CD4-positive, alpha-beta T cell treated with Interleukin-15 for 1 hour (primary cell): ENCODE results near the gene SLC24A1.
A peak's percentile ranks its signal among the peaks of the same experiment; 100 is the strongest.

Experiments used
- DNase-seq: peaks from one replicate; pipeline ENCODE4 v3.0.0-alpha.2; 2020

SLC24A1 gene

DNA sequence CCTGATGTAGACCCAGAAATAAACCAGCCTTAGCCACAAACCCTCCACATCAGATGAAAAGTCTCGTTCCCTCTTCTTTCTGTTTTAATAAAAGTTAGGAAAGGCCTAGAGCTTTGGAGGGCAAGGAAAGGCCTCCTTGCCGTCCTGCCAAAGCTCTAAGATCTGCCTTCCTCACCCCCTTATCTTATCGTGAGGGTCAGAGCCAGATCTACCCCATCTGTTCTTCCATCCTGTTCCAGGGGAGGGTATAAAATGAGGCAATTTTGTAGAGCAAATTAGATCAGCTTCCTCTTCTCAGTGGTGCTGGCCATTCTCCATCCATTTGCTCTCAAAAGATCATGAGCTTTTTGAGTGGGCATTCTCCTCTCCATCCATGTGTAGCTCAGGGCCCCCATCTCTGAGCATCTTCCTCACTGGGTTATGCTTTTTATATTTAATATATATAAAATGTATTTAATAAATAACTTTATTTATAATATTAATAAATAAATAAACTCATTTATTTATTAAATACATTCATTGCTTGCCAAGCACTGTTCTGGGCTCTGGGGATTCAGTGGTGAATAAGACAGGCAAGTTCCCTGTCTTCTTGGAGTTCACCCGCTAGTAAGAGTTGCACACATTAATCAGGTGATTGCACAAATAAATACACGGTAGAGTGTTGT lies 2.0 kb upstream of the SLC24A1 start:
- DNase-seq: no peak

DNA sequence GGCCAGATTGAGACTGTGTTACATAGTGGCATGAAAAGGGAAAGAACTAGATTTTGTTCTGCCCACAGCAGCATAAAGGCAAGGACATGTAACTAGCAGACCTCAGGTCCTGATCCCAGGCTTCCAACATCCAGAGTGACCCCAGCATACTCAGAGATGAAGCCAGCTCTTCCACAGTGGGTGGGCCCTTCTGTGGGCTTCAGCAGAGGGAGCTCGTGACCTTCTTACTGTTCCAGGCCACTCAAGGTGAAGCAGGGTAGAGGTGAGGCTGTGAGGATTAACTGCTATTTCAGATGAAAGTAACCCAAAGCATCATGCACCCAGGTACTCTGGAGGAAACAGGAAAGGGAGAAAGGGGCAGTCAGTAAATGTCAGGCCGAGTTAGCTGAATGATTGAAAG lies 905 bp upstream of the SLC24A1 start:
- DNase-seq: no peak

DNA sequence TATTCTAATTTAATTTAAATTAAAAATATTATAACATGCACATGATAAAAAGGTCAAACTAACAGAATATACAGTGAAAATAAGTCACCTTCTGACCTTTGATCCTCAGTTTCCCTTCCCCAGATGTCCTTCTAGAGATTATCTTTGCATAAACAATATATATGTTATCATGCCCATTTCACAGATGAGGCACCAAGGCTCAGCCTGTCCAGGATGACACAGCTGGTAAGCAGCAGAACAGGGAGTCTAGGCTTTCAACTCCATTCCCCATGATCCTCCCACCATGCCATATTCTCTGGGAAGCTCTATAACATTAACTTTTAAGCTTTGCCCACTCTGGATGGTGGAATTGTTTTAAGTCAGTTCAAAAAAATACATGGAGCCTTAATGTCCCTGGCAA lies 1.4 kb downstream of the SLC24A1 start:
- no peak for DNase-seq

DNA sequence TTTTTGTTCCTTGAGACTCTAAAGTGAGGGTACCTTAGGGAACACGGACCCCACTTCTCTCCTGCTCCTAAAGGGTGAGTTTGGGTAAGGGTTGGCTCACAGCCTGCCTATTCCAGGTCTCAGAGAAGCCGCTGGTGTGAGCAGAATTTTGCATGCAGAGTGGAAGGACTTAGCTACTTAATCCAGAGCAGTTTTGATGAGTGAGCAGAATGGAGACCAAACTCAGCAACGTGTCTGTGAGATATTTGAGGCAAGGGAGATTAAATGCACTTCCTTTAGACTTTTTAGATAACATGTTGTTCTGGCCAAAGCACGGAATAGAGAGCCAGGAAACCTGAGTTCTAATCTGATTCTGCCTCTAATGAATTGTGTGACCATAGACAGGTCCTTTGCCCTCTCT lies 5.1 kb downstream of the SLC24A1 start:
- DNase-seq: no peak

GRCh38 chr15:65629548-65629947 lies 7.8 kb downstream of the SLC24A1 start:
- no peak for DNase-seq

- no peak for DNase-seq
Observed at GRCh38 chr15:65630760-65631159, 9.0 kb downstream of the SLC24A1 start.

- no peak for DNase-seq
Observed at GRCh38 chr15:65631503-65631902, 9.8 kb downstream of the SLC24A1 start.

- DNase-seq: no peak
Observed at GRCh38 chr15:65632780-65633375, 11.1 kb downstream of the SLC24A1 start.

GRCh38 chr15:65633752-65634151 lies 12.0 kb downstream of the SLC24A1 start:
- DNase-seq: no peak

- DNase-seq: no peak
Observed at GRCh38 chr15:65634356-65634755, 12.6 kb downstream of the SLC24A1 start.

GRCh38 chr15:65638109-65638508 lies 16.4 kb downstream of the SLC24A1 start:
- DNase-seq: no peak

- peak; percentile 35 for DNase-seq
Observed at GRCh38 chr15:65638681-65639089, 16.9 kb downstream of the SLC24A1 start.

- no peak for DNase-seq
Observed at GRCh38 chr15:65639509-65639908, 17.8 kb downstream of the SLC24A1 start.

- no peak for DNase-seq
Observed at GRCh38 chr15:65641768-65642475, 20.2 kb downstream of the SLC24A1 start.

DNA sequence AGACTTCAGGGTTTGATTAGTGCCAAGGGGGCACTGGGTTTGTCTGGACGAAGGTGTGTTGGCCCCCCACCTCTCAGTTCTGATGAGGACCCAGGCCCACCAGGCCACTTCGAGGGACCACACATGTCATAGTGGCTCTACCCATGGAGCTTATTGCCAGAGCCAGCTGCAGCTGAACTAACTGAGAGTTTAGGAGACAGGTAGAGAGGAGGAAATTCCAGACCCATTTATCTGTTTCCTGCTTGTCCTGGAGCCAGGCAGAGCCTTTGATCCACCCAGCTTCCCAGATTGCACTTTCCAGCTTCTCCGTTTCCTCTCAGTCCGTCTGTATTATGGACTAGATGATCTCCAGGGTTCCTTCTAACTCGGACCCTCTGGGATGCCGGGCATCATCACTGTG lies 20.9 kb downstream of the SLC24A1 start:
- no peak for DNase-seq

DNA sequence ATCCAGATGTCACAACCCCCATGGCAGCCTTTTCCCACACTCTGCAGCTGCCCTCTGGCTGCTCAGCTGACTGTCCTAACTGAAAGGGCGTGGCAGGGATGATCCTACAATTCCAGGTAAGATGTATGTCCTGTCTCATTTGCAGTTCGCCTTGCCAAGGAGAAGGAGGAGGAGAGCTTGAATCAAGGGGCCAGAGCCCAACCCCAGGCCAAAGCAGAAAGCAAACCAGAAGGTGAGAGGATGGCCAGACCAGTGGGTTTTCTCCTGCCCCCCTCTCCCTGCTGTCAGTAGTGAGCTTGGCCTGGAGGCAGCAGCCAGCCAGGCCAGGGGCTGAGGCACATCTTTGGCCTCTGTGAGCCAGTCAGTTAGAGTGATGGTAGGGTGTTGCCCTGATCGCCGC lies 22.5 kb downstream of the SLC24A1 start:
- DNase-seq: no peak

DNA sequence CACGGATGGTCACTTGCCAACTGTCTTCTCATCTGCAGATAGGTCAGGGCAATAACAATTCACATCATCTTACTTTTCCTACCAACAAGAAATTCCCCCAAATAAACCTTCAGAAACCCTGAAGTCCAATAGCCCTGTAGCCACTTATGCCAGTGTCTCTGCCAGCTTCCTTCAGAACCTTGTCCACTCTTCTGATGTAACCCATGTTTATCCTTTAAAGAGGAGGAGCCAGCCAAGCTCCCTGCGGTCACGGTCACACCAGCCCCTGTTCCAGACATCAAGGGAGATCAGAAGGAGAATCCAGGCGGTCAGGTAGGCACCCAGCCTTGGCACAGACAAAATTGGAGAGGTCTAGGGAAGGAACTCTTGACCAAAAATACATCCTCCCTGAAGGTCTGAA lies 23.7 kb downstream of the SLC24A1 start:
- DNase-seq: no peak

DNA sequence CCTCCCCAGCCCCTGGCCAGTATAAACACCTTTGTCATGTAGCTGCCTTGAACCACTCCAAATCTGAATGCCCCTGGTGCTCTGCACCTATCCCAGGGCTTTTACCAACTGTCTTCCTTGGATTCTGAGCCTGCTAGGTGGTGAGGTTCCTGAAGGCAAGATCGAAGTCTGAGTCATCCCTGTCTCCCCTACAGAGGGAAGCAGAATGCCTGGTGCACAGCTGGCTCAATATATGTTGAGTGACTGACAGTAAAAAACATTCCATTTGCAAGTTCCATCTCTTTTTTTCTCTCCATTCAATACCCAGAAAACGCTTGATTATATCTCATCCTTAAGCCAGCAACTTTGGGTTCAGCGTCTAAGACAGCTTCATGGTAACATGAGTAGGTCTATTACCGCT lies 24.7 kb downstream of the SLC24A1 start:
- no peak for DNase-seq

GRCh38 chr15:65650312-65651041 lies 28.7 kb downstream of the SLC24A1 start:
- DNase-seq: no peak

DNA sequence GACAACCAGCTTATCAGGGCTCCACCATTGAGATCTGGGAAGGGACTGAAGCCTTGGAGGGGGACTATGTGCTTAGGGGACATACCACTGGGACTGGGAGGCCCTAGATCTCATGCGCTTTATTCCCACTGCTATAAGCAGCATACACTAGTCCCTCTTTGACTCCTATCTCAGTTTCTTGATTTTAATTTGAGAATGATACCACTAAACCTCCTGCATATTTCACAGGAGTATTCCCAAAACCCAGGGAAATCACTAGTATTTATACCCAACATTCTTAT lies 29.2 kb downstream of the SLC24A1 start:
- no peak for DNase-seq

GRCh38 chr15:65651831-65652749 lies 30.4 kb downstream of the SLC24A1 start:
- no peak for DNase-seq

GRCh38 chr15:65653341-65653740 lies 31.6 kb downstream of the SLC24A1 start:
- no peak for DNase-seq
